Choroid plexus epithelial cell (primary cell): Measurements from ENCODE around the gene KCNMA1.

Source experiments
- DNase-seq: peaks from one replicate; pipeline ENCODE4 v3.0.0-alpha.2; 2010; ENCODE audit warnings: low read depth
- H3K4me3 ChIP-seq: 2 replicates; pipeline ENCODE4 v1.5.1; 2011; ENCODE audit warnings: low read depth, mild to moderate bottlenecking, control low read depth, low read length, moderate library complexity
- TF ChIP-seq, protein P1 (sequence below): conservative IDR thresholded peaks from 2 replicates; pipeline ENCODE4 v1.5.1; 2011; ENCODE audit warnings: low read depth, mild to moderate bottlenecking, control low read depth, inconsistent platforms, low read length, moderate library complexity

Gene KCNMA1

GRCh38 chr10:77374189-77374656 lies 263.4 kb downstream of the KCNMA1 start:
- no peak for DNase-seq
- TF ChIP-seq, protein P1, sequence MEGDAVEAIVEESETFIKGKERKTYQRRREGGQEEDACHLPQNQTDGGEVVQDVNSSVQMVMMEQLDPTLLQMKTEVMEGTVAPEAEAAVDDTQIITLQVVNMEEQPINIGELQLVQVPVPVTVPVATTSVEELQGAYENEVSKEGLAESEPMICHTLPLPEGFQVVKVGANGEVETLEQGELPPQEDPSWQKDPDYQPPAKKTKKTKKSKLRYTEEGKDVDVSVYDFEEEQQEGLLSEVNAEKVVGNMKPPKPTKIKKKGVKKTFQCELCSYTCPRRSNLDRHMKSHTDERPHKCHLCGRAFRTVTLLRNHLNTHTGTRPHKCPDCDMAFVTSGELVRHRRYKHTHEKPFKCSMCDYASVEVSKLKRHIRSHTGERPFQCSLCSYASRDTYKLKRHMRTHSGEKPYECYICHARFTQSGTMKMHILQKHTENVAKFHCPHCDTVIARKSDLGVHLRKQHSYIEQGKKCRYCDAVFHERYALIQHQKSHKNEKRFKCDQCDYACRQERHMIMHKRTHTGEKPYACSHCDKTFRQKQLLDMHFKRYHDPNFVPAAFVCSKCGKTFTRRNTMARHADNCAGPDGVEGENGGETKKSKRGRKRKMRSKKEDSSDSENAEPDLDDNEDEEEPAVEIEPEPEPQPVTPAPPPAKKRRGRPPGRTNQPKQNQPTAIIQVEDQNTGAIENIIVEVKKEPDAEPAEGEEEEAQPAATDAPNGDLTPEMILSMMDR, result no peak
- H3K4me3 ChIP-seq, result no peak overlapping the region

DNA sequence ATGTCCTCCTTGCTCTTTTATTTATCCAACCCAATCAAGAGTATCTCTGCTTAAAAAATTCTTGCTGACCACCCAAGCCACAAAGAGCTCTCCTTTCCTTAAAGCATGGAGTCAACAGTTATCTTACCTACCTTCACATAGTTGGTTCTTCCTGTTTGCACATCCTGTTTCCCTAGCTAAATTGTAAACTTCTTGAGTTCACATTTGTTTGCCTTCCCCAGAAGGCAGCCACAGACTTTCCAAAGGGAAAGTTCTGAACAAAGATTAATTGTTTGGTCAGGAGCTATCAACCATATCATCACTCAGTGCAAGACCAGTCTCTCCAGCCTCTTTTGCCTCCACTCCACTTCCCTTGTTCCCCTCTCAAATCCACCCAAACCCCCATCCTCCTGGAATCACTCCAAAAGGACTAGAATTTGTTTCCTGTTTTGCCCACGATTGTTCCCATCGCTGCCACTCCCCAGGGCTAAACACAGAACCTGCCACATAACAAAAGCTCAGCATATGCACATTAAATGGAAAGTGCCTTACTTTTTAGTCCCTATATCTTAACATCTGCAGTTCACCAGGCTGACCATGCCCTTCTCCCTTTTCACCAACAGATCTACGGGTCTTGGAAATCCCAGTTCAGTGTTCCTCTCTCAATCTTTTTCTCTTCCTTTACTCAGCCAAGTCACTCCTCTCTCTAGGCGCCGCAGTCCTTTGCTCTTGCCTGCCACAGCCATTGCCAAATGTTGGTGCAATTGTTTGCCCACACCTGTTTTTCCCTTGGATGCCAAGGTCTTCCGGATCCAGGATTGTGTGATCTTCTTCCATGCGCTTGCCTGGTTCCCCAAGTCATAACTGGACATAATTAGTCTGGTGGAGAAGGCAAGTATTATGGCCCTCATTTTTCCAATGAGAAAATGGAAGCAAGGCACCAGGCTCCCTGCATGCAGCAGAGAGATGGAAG lies 265.5 kb downstream of the KCNMA1 start:
- H3K4me3 ChIP-seq, result no peak overlapping the region
- no peak for DNase-seq
- TF ChIP-seq, protein P1, result no peak

GRCh38 chr10:77371421-77371820 lies 266.2 kb downstream of the KCNMA1 start:
- TF ChIP-seq, protein P1, result no peak
- no peak for DNase-seq
- no peak overlapping the region for H3K4me3 ChIP-seq

DNA sequence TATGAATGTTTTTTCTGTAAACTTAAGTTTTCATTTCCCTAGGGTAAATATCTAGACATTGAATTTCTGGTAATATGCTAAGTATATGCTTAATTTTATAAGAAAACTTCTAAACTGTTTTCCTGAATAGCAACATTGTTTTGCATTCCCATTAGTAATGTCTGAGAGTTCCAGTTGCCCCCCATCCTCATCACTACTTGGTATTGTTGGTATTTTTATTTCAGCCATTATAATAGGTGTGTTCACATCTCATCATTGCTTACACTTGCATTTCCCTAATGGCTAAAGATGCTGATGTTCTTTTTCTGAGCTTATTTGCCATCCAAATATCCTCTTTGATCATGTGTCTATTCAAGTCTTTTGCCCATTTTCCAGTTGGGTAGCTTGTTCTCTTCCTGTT lies 269.6 kb downstream of the KCNMA1 start:
- no peak overlapping the region for H3K4me3 ChIP-seq
- TF ChIP-seq, protein P1, result no peak
- DNase-seq, result no peak

GRCh38 chr10:77363210-77363609 lies 274.4 kb downstream of the KCNMA1 start:
- TF ChIP-seq, protein P1, result no peak
- no peak overlapping the region for H3K4me3 ChIP-seq
- no peak for DNase-seq

GRCh38 chr10:77361831-77362230 lies 275.8 kb downstream of the KCNMA1 start:
- no peak for DNase-seq
- TF ChIP-seq, protein P1, result no peak

DNA sequence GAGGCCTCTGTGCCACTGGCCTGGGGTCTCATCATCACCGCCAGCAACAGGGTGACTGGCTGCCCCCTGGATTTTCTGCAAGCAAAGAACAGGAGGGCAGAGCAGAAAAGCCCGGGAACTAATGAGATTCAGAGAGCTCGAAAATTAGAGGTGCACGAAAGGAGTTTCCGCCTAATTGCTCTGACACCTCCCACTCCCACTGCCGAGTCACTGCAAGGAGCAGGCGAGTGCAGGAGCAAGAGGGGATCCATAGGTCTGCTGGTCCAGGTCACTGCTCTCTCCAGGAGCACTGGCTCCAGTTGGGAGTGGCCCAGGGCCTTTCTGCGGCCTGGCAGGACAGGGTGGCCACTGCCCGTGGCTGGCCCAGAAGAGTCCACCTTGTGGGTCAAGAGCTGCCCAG lies 276.2 kb downstream of the KCNMA1 start:
- no peak for DNase-seq
- no peak overlapping the region for H3K4me3 ChIP-seq
- TF ChIP-seq, protein P1, result no peak

More at GRCh38 chr10:77361831-77362230, 275.8 kb downstream of the KCNMA1 start:
- no peak overlapping the region for H3K4me3 ChIP-seq
